ENCODE data around the gene PNPLA7.
"Not testable (repeated sequence)": the region's sequence is repeated elsewhere in the genome, so short reads cannot be mapped to it uniquely, and the experiment has no call there.

PNPLA7 gene

GRCh38 chr9:137411645-137412380, 138.4 kb downstream of the PNPLA7 start:
- peak; percentile 56 for DNase-seq

GRCh38 chr9:137411260-137411644, 138.9 kb downstream of the PNPLA7 start:
- DNase-seq, result no peak

GRCh38 chr9:137410891-137411249, 139.3 kb downstream of the PNPLA7 start:
- DNase-seq, result no peak

- DNase-seq, result not testable (repeated sequence)
Observed at GRCh38 chr9:137410236-137410890, 139.8 kb downstream of the PNPLA7 start.

Measured in CD4-positive, alpha-beta T cell treated with Interleukin-15 for 1 hour (primary cell).